CD4-positive, alpha-beta T cell treated with Interleukin-21 for 1 hour (primary cell): Measurements from ENCODE around the gene SIRT4.
A peak's percentile ranks its signal among the peaks of the same experiment; 100 is the strongest.

ENCODE experiments used
- DNase-seq: peaks from one replicate; pipeline ENCODE4 v3.0.0-alpha.2; 2020

Gene SIRT4, protein sequence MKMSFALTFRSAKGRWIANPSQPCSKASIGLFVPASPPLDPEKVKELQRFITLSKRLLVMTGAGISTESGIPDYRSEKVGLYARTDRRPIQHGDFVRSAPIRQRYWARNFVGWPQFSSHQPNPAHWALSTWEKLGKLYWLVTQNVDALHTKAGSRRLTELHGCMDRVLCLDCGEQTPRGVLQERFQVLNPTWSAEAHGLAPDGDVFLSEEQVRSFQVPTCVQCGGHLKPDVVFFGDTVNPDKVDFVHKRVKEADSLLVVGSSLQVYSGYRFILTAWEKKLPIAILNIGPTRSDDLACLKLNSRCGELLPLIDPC

DNA sequence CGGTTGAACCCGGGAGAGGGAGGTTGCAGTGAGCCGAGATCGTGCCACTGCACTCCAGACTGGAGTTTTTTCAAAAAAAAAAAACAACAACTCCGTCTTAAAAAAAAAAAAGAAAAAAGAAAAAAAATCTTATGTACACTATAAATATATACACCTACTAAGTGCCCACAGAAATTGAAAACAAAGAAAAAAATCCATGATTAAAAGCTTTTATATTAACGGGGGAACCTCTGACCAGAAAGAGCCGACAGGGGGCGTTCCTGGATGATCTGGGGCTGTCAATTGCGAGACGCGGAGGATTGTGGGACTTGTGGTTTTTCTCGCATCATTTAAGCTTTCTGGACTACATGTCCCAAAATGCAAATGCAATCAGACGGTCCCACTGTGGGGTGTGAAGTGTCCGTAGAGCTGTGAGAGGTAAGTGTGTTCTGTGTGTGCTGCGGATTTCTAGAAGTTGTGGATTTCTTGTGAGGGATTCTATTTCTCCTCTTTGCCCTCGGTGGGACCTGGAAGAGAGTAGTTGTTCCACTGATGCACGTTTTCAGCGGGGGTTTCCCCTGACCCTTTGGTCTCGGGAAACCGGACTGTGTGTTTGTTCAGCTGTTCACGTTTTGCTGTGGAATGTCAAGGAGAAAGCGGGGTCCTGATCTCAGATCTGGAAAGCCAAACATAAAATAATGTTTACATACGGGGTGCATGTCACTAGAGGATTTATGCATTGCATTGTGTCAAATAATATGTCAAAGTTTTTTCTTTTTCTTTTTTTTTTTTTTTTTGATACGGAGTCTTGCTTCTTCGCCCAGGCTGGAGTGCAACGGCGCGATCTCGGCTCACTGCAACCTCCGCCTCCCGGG, at the start of gene SIRT4:
SIRT4 (plus strand) TSS at position 360 of the 854 bp plus-strand sequence. CDS start 1,241 bp downstream, outside the sequence.
- DNase-seq = peak; percentile 93

DNA sequence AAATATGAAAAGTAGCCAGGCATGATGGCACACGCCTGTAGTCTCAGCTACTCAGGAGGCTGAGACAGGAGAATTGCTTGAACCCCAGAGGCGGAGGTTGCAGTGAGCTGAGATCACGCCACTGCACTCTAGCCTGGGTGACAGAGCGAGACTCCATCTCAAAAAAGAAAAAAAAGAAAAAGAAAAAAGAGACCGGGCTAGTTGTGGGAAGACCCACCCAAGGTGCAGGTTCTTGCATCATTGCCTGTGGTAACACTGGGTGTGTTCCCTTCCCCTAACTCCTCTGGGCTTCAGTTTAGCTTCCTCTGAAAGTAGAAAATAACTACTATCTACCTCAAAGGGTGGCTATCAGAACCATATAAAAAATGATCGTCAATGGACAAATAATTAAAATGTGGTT, 48.8 kb upstream of the SIRT4 start:
- DNase-seq = peak; percentile 76

DNA sequence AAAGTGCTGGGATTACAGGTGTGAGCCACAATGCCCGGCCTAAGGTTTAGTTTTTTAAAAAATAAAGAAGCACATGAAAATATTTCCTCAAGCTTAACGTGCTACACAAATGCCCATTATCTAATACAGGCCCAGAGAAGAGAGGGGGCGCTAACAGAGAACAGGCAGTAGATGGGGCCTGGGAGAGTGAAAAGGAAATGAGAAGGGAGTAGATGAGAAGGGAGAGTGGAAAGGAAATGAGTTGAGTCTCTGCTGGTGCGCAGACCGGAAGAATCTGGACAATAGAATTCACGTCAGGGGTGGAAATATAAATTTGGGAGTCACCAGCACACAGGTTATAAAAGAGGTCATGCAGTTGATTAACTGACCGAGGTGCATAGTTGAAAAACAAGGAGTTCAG, 47.3 kb upstream of the SIRT4 start:
- DNase-seq = no peak

DNA sequence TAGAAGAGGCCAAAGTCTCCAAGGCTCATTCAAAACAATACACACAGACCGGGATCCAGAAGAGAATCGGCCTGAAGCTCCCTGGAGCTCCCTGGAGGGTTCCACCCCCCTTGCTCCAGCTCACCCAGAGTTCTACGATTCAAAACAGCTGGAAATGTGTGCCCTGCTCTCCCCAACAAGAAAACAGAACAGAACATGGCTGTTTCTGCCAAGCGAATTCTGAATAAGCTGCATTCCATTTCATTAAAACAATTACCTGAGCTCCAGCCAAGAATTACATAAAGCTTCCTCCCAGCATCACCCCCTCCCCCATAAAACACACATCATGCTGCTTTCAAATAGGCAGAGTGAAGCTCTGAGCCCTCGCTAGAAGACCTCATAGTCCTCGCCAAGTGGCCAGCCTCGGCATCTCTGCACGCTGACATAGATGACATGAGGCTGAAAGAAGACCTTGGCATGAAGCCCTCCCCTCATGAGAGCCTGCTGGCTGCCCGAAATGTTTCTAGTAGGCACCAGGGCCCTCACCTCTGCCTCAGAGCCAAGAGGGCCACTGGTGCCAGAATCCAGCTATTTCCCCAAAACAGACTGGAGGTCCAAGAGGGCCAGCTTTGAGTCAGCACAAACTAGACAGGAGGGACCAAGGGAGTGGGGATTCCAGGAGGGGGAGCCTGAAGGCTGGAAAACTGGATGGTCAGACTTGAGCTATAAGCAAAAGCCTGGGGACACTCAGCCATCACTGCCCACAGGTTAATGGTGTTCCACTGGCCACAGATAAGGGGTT, 44.9 kb upstream of the SIRT4 start:
- DNase-seq = no peak

DNA sequence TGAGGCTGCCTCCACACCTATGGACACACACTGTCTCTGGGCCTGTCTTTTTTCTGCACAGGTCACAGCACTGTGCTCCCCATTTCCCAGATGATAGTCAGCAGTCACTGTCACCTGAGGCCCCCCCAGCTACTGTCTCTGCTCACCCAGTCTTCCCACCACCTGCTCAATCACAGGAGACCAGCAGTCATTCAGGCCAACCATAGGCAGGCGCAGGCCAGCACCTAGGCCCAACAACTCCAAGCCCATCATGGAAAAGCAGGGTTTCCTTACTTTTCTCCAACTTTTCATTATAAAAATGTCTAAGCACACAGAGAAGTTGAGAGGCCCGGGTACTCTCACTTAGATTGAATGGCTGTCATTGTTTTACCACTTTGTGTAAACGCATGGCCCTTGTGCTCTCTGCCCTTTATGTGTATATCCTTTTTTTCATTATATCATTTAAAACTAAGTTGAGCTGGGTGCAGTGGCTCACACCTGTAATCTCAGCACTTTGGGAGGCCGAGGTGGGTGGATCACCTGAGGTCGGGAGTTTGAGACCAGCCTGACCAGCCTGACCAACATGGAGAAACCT, 43.7 kb upstream of the SIRT4 start:
- DNase-seq = no peak

DNA sequence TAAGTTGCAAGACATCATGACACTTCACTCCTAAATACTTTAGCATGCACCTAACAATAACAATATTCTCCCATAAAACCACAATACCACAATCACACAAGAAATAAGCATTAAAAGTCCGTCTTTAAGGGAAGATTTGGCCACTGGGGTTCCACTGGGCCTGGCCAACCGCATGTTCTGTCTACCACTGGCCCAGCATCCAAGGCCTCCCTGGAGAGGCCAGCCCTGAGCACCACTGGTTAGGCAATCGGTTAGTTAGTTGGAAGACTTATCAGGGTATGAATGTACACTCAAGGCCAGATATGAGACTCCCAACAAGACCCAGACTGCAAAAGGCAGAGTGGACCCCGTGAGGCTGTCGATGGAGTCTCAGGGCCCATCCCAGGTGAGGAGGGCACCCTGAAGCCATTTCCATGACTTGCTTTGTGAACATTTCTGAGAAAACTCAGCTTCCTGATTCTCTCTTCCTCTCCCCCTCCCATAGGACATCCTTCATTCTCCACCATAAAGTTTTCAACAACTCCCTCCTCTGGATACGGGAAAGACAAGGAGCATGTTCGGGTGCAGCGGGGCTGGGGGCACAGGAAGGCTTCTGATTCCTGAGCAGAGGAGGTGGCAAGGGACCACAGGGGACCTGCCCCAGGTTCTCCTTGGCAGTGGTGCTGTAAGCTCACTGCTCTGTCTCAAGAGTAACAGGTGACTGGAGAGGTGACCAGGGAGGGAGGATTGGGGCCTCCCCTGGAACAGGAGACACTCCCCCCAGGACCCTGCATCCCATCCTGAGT, 42.5 kb upstream of the SIRT4 start:
- no peak for DNase-seq

DNA sequence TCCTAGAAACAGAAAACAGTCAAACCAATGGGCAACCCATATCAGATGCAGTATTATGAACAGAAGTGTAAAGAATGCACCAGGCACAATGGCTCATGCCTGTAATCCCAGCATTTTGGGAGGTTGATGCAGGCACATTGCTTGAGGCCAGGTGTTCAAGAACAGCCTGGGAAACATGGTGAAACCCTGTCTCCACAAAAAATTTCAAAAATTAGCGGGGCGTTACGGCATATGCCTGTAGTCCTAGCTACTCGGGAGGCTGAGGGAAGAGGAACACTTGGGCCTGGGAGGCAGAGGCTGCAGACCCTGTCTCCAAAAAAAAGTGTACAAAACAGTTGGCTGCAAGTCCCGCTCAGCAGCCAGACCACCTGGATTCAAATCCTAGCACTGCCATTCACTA, 41.5 kb upstream of the SIRT4 start:
- DNase-seq = no peak

DNA sequence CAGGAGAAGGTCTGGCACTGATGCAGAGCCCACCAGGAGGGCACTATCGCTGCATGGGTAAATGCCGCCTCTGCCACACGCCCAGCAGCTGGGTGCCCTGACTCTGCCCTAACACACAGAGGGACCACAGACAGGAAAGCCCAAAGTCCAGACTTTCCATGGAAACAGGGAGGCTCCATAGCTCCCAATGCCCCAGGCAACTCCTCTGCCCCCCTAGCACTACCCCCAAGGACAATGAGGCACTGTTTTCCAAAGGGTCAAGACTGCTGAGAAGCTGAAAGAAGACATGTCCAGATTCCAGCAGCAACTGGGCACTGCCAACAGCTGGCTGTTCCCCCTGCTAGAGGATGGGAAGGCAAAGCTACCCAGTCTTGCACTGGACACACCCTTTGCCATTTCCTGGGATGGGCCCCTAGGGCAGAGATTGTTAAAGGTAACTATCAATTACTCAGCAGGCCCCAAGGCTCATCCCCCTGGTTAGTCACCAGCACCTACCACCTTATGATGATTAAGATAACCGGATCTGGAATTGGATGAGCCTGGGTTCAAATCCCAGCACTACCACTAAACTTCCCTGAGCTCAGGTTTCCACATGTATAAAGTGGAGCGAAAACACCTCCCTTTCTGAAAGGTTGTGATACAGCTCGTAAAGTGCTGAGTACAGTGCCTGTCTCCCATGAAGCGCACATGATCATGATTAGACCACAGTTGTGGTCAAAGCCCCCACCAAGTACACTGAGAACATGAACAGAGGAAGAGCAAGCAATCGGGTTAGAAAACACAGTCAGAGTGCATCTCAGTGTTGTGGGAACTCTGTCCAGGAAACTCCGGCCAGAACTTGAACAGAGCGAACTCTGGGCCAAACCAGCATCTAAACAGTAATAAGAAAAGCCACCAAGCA, 39.9 kb upstream of the SIRT4 start:
- peak; percentile 39 for DNase-seq

DNA sequence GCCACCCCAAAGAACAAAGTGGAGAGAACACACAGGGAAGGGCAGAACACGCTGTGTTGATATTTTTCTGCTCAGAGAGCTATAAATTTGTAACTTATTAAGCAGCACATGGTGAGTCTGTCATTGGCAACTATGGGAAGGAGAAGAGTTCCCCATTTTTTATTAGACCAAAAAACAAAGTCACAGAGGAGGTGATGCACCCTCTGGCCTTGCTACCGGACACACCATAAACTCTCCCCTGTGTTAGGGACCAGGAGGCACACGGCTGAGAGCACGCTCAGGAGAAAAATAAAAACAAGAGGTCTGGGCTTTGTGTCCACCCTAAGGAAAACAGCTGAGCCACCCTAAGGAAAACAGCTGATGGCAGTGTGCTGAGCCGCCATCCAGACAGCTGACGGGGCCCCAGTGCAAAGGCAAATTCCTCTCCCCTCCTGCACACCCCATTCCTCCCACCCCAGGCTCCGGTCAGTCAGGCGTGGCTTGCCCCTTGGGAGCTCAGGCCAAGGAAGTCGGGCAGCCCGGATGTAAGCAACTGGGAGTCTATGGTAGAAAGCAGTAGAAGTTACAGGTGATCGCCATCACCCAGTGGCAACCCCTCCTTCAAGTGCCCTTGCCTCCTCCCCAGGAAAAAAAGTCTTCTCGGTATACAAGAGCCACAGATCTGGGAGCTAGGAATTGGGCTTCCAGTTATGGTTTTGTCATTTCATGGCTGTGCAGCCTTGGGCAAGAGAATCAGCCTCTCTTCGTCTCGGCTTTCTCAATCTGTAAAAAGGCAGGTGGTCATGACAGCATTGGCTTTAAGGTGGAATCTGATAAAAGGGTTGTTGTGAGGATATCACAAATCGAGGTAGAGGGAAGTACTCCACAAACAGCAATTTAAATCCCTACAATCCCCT, 39.0 kb upstream of the SIRT4 start:
- DNase-seq = no peak

DNA sequence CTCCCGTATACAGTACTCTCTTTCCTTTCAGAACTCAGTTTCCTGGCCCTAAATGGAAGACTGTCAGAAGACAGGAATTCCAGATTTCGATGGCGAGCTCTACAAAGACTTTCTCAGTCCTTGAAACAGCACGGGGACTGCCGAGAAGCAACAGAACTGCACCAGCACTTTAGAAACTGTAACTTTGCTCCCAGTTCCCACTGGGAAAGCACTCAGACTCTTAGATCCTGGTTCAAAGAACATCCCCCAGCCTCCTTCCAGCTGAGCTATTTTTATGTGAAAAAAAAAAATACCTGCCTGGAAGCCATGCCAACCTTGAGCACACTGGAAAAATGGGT, 38.4 kb upstream of the SIRT4 start:
- no peak for DNase-seq

DNA sequence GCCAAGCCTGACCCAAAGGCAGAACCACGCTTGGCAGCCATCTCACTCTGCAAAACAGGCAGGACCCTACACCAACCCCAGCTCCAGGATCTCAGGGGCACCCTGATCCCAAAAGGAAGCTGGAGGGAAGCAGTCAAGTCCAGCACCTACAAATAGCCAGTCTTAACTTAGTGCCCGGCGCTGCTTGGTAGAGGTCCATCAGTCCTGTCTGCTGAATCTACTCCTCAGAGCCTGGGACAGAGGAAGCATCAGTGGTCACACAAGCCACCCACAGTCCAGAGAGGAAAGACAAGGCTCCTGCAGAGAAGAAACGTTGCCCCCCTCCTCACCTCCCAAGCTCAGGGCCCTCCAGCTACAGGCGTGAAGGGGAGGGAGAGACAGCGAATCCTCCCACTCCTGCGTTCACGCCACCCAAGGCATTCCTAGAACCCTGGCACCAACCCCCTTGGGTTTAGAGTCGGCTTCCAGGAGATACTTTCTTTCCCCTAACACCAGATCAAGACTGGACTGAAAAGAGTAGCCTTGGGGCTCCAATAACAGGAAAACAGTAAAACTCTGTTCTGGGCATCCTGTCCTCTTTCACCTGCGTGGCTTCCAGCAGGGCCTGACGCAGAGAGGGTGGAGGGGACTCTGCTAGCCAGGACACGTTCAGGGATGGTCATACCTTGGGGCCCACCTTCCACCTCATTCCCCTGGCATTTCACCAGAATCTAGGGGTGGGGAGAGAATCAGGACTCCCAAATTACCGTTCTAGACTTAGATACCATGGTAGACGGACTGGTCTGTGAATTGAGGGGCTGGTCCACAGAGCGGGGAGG, 37.8 kb upstream of the SIRT4 start:
- peak; percentile 19 for DNase-seq

DNA sequence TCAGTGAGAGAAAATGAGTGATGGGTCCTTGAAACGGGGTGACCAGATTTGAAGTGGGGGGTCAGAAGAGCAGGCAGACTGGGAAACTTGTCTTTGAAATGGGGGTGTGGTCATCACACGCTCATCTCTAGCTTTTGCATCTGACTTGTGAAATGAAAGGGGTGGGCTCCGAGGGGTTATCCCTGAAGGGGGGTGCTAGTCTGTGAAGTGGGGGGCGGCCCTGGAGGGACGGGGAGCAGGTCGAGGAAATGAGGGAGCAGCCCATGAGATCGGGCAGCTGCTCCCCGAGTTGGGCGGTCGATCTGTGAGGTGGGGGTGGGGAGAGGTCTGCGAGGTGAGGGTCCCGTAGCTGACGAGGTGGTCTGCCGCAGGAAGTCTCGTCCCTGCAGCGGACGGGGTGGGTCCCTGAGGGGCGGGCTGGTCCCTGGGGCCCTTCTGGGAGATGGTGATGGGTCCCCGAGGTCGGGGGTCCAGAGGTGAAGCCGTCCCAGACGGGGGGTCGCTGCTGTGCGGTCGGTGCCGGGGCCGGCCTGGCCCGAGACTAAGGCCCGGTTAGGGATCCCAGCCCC, 37.1 kb upstream of the SIRT4 start:
- no peak for DNase-seq

DNA sequence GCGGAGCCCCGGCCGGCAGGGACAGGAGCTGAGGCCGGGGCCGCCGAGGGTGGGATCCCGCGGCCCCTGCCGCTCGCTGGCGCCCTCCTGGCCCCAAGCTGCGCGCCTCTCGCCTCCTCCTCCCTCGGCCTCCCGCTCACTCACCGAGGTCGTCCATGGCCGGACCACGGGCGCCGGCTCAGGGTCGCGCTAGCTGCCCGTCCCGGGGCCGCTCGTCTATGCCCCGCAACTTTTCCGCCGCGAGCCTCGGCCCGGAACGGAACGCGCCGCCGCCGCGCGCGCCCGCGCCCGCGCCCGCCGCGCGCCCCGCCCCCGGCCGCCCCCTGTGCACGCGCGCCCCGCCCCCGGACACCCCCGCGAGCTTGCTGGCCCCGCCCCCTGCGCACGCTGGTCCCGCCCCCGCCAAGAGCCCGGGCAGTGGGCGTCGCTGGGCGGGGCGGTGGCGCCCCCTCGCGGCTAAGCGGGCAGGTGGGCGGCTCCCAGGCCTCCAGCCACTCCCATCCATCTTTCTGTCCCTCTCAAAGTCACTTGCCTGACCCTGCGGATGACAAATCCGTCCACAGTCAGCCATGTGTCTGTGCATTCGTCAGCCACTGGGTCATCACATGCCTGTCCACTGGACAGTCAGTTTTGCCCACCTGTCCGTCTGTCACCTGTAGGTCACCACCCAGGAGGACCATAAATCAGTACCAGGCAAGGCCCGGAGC, 36.5 kb upstream of the SIRT4 start, which contains the start of gene PXN:
PXN (minus strand) TSS at position 258 of the 707 bp plus-strand sequence; CDS start at position 157, 101 bp downstream.
- peak; percentile 89 for DNase-seq

DNA sequence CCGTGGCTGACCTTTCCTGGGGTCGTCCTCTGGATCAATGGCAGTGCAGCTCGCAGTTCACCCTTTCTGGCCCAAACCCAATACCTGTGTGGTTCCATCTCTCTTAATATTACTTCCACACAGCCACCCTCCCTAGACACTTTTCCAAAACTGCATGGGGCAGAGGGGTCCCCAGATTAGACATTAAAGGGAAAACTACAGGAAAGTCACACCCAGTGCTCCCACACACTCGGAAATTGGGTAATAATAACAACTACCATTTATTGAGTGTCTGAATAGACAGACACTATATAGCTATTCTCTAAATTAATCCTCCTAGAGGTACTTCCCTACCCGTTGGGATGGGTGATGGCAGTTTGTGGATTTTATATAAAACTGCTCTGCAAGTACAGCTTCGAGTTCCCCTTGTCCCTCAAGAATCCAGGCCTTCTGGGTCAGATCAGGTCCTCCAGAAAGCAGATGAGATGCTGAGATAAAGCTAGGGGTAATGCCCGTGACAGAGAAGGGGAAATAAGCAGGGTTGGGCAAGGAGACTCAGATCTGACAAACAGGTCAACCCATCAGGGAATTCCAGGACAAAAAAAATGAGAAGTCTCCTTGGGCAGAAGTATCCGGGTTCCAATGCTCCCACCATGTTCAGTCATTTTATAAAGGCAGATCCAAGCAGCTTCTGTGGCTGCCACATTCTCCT, 35.8 kb upstream of the SIRT4 start:
- no peak for DNase-seq

DNA sequence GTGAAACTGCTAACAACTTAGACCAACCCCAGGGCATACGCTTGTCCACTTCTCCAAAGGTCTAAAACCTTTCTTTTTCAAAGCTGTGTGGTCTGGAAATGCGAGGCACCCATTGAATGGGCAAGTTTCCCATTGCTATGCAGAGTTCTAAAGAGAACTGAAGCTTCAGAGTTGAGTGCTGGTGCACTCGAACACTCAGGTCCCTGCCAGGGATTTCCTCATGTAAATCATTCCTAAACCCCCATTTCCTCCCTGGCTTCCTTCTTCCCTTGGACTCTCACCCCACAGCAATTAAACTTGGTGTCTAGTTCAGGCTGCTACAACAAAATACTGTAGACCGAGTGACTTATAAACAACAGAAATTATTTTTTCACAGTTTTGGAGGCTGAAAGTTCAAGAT, 34.4 kb upstream of the SIRT4 start:
- DNase-seq = no peak

DNA sequence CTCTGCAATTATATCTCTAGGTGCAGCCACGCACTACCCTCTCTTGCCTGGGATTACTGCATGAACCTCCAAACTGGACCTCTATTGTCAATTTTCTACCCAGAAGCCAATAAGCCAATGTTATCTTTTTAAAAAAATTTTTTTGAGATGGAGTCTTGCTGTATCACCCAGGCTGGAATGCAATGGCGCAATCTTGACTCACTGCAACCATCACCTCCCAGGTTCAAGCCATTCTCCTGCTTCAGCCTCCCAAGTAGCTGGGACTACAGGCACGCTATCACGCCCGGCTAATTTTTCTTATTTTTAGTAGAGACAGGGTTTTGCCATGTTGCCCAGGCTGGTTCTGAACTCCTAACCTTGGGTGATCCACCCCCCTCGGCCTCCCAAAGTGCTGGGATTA, 25.4 kb upstream of the SIRT4 start:
- no peak for DNase-seq
